ENCODE measurements around the gene GABRR2. TPM values are rescaled to one million over a fixed set of nuclear protein-coding genes. Genes with fewer than 3 reads are reported as not detected.
A peak's percentile ranks its signal among the peaks of the same experiment; 100 is the strongest.

Gene GABRR2
- polyA plus RNA-seq, 10 donors, result 0.41 to 3.2 (median 1.4) TPM

- no peak for DNase-seq
Observed at GRCh38 chr6:89291256-89291819, 23.8 kb downstream of the GABRR2 start.

GRCh38 chr6:89290401-89291155 lies 24.5 kb downstream of the GABRR2 start:
- DNase-seq, result no peak

GRCh38 chr6:89289710-89290109 lies 25.4 kb downstream of the GABRR2 start:
- DNase-seq, result no peak

- no peak for DNase-seq
Observed at GRCh38 chr6:89287351-89288028, 27.6 kb downstream of the GABRR2 start.

- DNase-seq, result no peak
Observed at GRCh38 chr6:89286516-89286915, 28.6 kb downstream of the GABRR2 start.

GRCh38 chr6:89284963-89285735 lies 29.9 kb downstream of the GABRR2 start:
- no peak for DNase-seq

GRCh38 chr6:89284081-89284480 lies 31.0 kb downstream of the GABRR2 start:
- DNase-seq, result no peak

- no peak for DNase-seq
Observed at GRCh38 chr6:89282749-89283148, 32.4 kb downstream of the GABRR2 start.

GRCh38 chr6:89281779-89282246 lies 33.3 kb downstream of the GABRR2 start:
- DNase-seq, result peak in 1 of 3 donors; percentile 23

GRCh38 chr6:89278956-89279355 lies 36.1 kb downstream of the GABRR2 start:
- DNase-seq, result no peak

GRCh38 chr6:89275900-89276299 lies 39.2 kb downstream of the GABRR2 start:
- DNase-seq, result no peak

- no peak for DNase-seq
Observed at GRCh38 chr6:89273816-89274215, 41.3 kb downstream of the GABRR2 start.

- no peak for DNase-seq
Observed at GRCh38 chr6:89272596-89272995, 42.5 kb downstream of the GABRR2 start.

GRCh38 chr6:89270951-89271721 lies 44.0 kb downstream of the GABRR2 start:
- DNase-seq, result no peak

- DNase-seq, result no peak
Observed at GRCh38 chr6:89269981-89270380, 45.1 kb downstream of the GABRR2 start.

GRCh38 chr6:89269252-89269651 lies 45.8 kb downstream of the GABRR2 start:
- DNase-seq, result no peak

GRCh38 chr6:89268776-89269175 lies 46.3 kb downstream of the GABRR2 start:
- DNase-seq, result no peak

GRCh38 chr6:89267918-89268317 lies 47.2 kb downstream of the GABRR2 start:
- no peak for DNase-seq

- no peak for DNase-seq
Observed at GRCh38 chr6:89264296-89264695, 50.8 kb downstream of the GABRR2 start.

GRCh38 chr6:89260832-89261231 lies 54.3 kb downstream of the GABRR2 start:
- peak in 1 of 3 donors; percentile 24 for DNase-seq

GRCh38 chr6:89260310-89260709 lies 54.8 kb downstream of the GABRR2 start:
- peak in 1 of 3 donors; percentile 8 for DNase-seq
